B cell (primary cell): ENCODE measurements around the gene MCOLN1. TPM values are rescaled to one million over a fixed set of nuclear protein-coding genes. Genes with fewer than 3 reads are reported as not detected.
A peak's percentile ranks its signal among the peaks of the same experiment; 100 is the strongest.

Experiments used
- ATAC-seq: fragments of 200-7000 bp; cut with Tn5 transposase; one replicate; pipeline ENCODE4 v1.10.0; 2021; ENCODE audit warnings: low read depth, mild to moderate bottlenecking, moderate number of reproducible peaks, moderate library complexity
- CTCF ChIA-PET: fragments of 350-600 bp; sonication (Branson Sonifier 250); formaldehyde crosslinking; loops from one replicate; lab custom pipeline; 2021; ENCODE audit warnings: antibody characterized with exemption, inconsistent platforms; lab: Charles Lee
- POLR2A ChIA-PET: fragments of 350-600 bp; sonication (Branson Sonifier 250); formaldehyde crosslinking; loops from one replicate; lab custom pipeline; 2021; ENCODE audit warnings: antibody characterized with exemption; lab: Charles Lee
- DNase-seq: peaks from one replicate; pipeline ENCODE4 v3.0.0; 2013
- H2AFZ ChIP-seq: 2 replicates; pipeline ENCODE4 v1.6.1; 2012; ENCODE audit warnings: mild to moderate bottlenecking, low read depth, low read length; ENCODE audit not compliant: insufficient read depth, poor library complexity, severe bottlenecking
- H3K27ac ChIP-seq, 2 donors: 1 replicate in 1 of 2; 2 replicates in 1 of 2; pipeline ENCODE4 v1.5.1; 2012 to 2013; ENCODE audit warnings: low read length in 2 of 2, mild to moderate bottlenecking in 2 of 2, moderate library complexity in 1 of 2
- H3K27me3 ChIP-seq, 4 experiments: fragments of 200-600 bp in 1 of 4; sonication (generic) in 1 of 4; replicated peaks in 1 of 4; 1 replicate in 2 of 4; 2 replicates in 2 of 4; pipeline versions ENCODE4 v1.6.1 to v1.7.0; 2013 to 2016; ENCODE audit warnings: low read length in 3 of 4, mild to moderate bottlenecking in 2 of 4, mixed read lengths in 1 of 4, moderate library complexity in 1 of 4; ENCODE audit not compliant: insufficient read depth in 4 of 4, control insufficient read depth in 3 of 4; ENCODE audit errors: control extremely low read depth in 1 of 4
- H3K36me3 ChIP-seq, 2 experiments: replicated peaks in 1 of 2; 1 replicate in 1 of 2; 2 replicates in 1 of 2; pipeline versions ENCODE4 v1.6.1 to v1.7.1; 2013; ENCODE audit warnings: low read length in 1 of 2; ENCODE audit not compliant: insufficient read depth in 2 of 2, control insufficient read depth in 1 of 2; ENCODE audit errors: control extremely low read depth in 1 of 2, extremely low read depth in 1 of 2
- H3K4me1 ChIP-seq, 2 donors: fragments of 200-600 bp in 1 of 2; sonication (generic) in 1 of 2; 1 replicate in 1 of 2; 2 replicates in 1 of 2; pipeline versions ENCODE4 v1.5.1 to v1.6.1; 2013 to 2017; ENCODE audit warnings: low read length in 2 of 2; ENCODE audit not compliant: control insufficient read depth in 2 of 2, insufficient read depth in 2 of 2
- H3K4me2 ChIP-seq: replicated peaks from 2 replicates; pipeline ENCODE3; 2012; ENCODE audit warnings: mild to moderate bottlenecking, low read depth, low read length; ENCODE audit not compliant: poor library complexity, severe bottlenecking
- H3K4me3 ChIP-seq, 5 experiments: fragments of 200-600 bp in 1 of 5; sonication (generic) in 1 of 5; 1 replicate in 3 of 5; 2 replicates in 2 of 5; pipeline versions ENCODE4 v1.5.1 to v1.7.0; 2011 to 2016; ENCODE audit warnings: low read length in 4 of 5, mild to moderate bottlenecking in 4 of 5, low read depth in 2 of 5, control low read depth in 1 of 5, moderate library complexity in 1 of 5; ENCODE audit not compliant: insufficient read depth in 1 of 5; ENCODE audit errors: control extremely low read depth in 1 of 5, extremely low read depth in 1 of 5
- H3K79me2 ChIP-seq: fragments of 200-600 bp; sonication (generic); one replicate; pipeline ENCODE4 v1.6.0; 2016; ENCODE audit warnings: low read length; ENCODE audit not compliant: control insufficient read depth, insufficient read depth
- H3K9ac ChIP-seq: fragments of 200-600 bp; sonication (generic); 2 replicates; pipeline ENCODE4 v1.6.1; 2017; ENCODE audit warnings: mild to moderate bottlenecking, low read length, moderate library complexity
- H3K9me3 ChIP-seq, 3 donors: one replicate each; pipeline versions ENCODE4 v1.6.1 to v1.7.1; 2013; ENCODE audit warnings: low read length in 2 of 3; ENCODE audit not compliant: control insufficient read depth in 2 of 3, insufficient read depth in 1 of 3; ENCODE audit errors: control extremely low read depth in 1 of 3
- H4K20me1 ChIP-seq: 2 replicates; pipeline ENCODE4 v1.6.0; 2012; ENCODE audit warnings: mild to moderate bottlenecking, low read length; ENCODE audit not compliant: insufficient read depth, control insufficient read depth, poor library complexity, severe bottlenecking
- H3K27ac Mint-ChIP-seq: one replicate; pipeline ENCODE4 v1.8.0; 2021; ENCODE audit warnings: mixed read lengths
- H3K27me3 Mint-ChIP-seq: one replicate; pipeline ENCODE4 v1.8.0; 2021; ENCODE audit warnings: mixed read lengths
- H3K4me1 Mint-ChIP-seq: one replicate; pipeline ENCODE4 v1.8.0; 2021; ENCODE audit warnings: mixed read lengths
- H3K4me3 Mint-ChIP-seq: one replicate; pipeline ENCODE4 v1.8.0; 2021; ENCODE audit warnings: mixed read lengths
- H3K9me3 Mint-ChIP-seq: one replicate; pipeline ENCODE4 v1.8.0; 2022; ENCODE audit warnings: mixed read lengths; ENCODE audit not compliant: insufficient read depth
- CTCF ChIP-seq: fragments of 200-600 bp; IDR thresholded peaks from one replicate; pipeline ENCODE4 v1.8.0; 2022; ENCODE audit warnings: antibody characterized with exemption, mild to moderate bottlenecking
- EZH2 ChIP-seq: IDR thresholded peaks from 2 replicates; pipeline ENCODE4 v1.6.1; 2012; ENCODE audit warnings: borderline replicate concordance, low read depth, mild to moderate bottlenecking, moderate library complexity, low read length; ENCODE audit not compliant: insufficient read depth, poor library complexity, severe bottlenecking
- WGBS: methylation state at CpG from one replicate; pipeline ENCODE4 v1.1.5; 2013; ENCODE audit warnings: missing lambda C conversion rate; ENCODE audit not compliant: insufficient coverage; 5-methylcytosine and 5-hydroxymethylcytosine counted together
- intact Hi-C: fragments of 100-400 bp; cut with micrococcal nuclease; formaldehyde crosslinking; loops from one replicate; pipeline ENCODE4 v1.10.0; 2022
- polyA plus RNA-seq: library from polyadenylated mRNA; depleted of rRNA; stranded (reverse); fragments of >200 nt; gene quantifications from 2 replicates; pipeline ENCODE4 v1.2.3, GENCODE V29; 2012
- total RNA-seq, 2 donors: library from RNA; stranded (reverse); fragments of 120-200 nt in 1 of 2; gene quantifications; 1 replicate in 1 of 2; 2 replicates in 1 of 2; pipeline versions ENCODE4 v1.2.3 to v1.2.4, GENCODE V29; 2013 to 2022

The MCOLN1 gene
- total and polyA plus RNA-seq, 2 donors (not counting 1 experiment from before 2014, with no cell fraction given): 12.5 to 19.0 TPM

DNA sequence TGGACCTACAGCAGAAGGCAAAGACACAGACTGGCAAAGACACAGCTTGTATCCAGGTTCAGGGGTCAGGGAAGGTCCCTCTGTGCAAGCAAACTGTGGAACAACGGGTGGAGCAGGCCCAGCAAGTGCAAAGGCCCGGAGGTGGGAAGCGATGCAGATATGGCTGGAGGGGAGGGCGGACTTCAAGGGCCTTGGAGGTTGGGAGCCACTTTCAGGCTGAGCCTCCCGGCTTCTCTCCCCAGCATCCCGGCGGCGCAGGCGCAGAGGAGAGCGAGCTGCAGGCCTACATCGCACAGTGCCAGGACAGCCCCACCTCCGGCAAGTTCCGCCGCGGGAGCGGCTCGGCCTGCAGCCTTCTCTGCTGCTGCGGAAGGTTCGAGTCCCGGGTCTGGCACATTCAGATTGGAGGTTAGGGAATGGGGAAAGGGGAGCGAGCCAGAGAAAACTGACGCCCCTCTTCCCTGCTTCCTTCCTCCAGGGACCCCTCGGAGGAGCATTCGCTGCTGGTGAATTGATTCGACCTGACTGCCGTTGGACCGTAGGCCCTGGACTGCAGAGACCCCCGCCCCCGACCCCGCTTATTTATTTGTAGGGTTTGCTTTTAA, 11.0 kb downstream of the MCOLN1 start:
- TF ChIP-seq EZH2: no peak
- TF ChIP-seq CTCF: no peak
- H4K20me1 ChIP-seq: no peaks in the 10 kb centered on the region
- intact Hi-C loops: no loop called here
- H3K27ac Mint-ChIP-seq: peak overlapping the region; percentile 96
- H3K9ac ChIP-seq: peak overlapping the region; percentile 96
- peaks cover 10% of the 10 kb centered on the region for H3K79me2 ChIP-seq
- H3K4me3 ChIP-seq: peak overlapping the region in 4 of 5 experiments; percentile 91 to 96 (median 91)
- peak overlapping the region; percentile 85 for H2AFZ ChIP-seq
- ChIA-PET CTCF (interaction anchor here (1.8 kb wide), 1 partner anchor 11 kb away, joined by 5 read pairs; the partner anchor contains the start of gene MCOLN1), POLR2A (interaction anchor here (1.2 kb wide), 1 partner anchor 11 kb away, joined by 10 read pairs; the partner anchor contains the start of gene MCOLN1)
- no peaks in the 10 kb centered on the region for H3K9me3 Mint-ChIP-seq
- 56% methylated on average over 28 of the region's 30 CpGs for WGBS
- ATAC-seq: no peak
- H3K36me3 ChIP-seq: peaks cover 0 to 15% of the 10 kb centered on the region in 2 experiments
- H3K4me3 Mint-ChIP-seq: peak overlapping the region; percentile 97
- no peak for DNase-seq
- H3K4me1 ChIP-seq: peaks cover 10 to 34% of the 10 kb centered on the region in 2 donors
- peaks cover 21% of the 10 kb centered on the region for H3K4me1 Mint-ChIP-seq
- no peaks in the 10 kb centered on the region for H3K9me3 ChIP-seq
- H3K27me3 Mint-ChIP-seq: no peaks in the 10 kb centered on the region
- H3K27ac ChIP-seq: peak overlapping the region in 1 of 2 donors; percentile 16
- peak overlapping the region; percentile 99 for H3K4me2 ChIP-seq
- H3K27me3 ChIP-seq: no peaks in the 10 kb centered on the region

DNA sequence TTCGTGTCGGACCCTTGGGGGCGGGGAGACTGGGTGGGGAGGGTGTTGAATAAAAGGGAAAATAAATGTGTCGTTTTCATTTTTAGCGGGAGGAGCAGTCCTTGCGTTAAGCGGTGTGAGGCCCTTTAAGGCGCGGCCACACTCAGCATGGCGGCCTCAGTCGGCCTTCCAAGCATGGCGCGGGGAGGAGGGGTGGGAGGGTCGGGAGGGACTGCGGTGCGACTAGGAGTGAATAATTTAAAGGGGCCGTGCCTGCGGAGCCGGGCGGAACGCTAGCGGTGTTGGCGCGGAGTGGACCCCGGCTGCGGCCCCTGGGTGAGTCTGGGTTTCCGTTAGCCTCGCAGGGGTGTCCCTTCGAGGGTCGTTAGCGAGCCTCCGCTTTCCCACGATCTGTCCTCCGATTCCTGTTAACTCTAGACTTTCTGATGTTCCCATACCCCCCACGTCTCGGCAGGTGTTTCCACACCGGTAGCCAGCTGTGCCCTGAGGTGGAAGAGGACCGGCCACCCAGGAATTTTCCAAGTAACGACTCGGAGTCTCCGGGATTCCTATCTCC, 11.6 kb downstream of the MCOLN1 start:
- DNase-seq: peak; percentile 87
- Histone ChIP-seq H4K20me1 (no peaks in the 10 kb centered on the region), H3K4me1 (peaks cover 10 to 34% of the 10 kb centered on the region in 2 donors), H3K4me2 (peak overlapping the region; percentile 99), H3K4me3 (peak overlapping the region; percentile 36 to 96 (median 91)), H2AFZ (peak overlapping the region; percentile 85), H3K9ac (peak overlapping the region; percentile 96), H3K79me2 (peaks cover 10% of the 10 kb centered on the region), H3K9me3 (no peaks in the 10 kb centered on the region), H3K27ac (peak overlapping the region; percentile 59 to 83), H3K27me3 (no peaks in the 10 kb centered on the region), H3K36me3 (peaks cover 0 to 15% of the 10 kb centered on the region in 2 experiments)
- ATAC-seq: peak; percentile 44
- intact Hi-C loops: loop anchor here (1.0 to 2.0 kb wide), 3 partner anchors 12 to 95 kb away; partner anchors contain the start of genes MCOLN1, PET100, XAB2 and ZNF358
- peak overlapping the region; percentile 96 for H3K27ac Mint-ChIP-seq
- TF ChIP-seq CTCF (no peak), EZH2 (no peak)
- under 1% methylated on average over 36 of the region's 41 CpGs for WGBS
- peak overlapping the region; percentile 97 for H3K4me3 Mint-ChIP-seq
- H3K9me3 Mint-ChIP-seq: no peaks in the 10 kb centered on the region
- H3K4me1 Mint-ChIP-seq: peaks cover 21% of the 10 kb centered on the region
- no peaks in the 10 kb centered on the region for H3K27me3 Mint-ChIP-seq
- CTCF ChIA-PET: interaction anchor here (1.6 to 1.7 kb wide), 2 partner anchors 12 to 34 kb away, joined by 5 to 6 read pairs; partner anchors contain the start of gene MCOLN1
- POLR2A ChIA-PET: interaction anchor here (0.5 to 3.0 kb wide), 2 partner anchors 12 to 39 kb away, joined by 3 to 24 read pairs; partner anchors contain the start of gene MCOLN1
